CD14-positive monocyte (primary cell): Measurements from ENCODE around the gene TSPAN16. TPM values are rescaled to one million over a fixed set of nuclear protein-coding genes. Genes with fewer than 3 reads are reported as not detected.

Experiments
- DNase-seq, 3 donors: peaks; one replicate each; pipeline ENCODE4 v3.0.0-alpha.2; 2011 to 2022
- H2AFZ ChIP-seq: 2 replicates; pipeline ENCODE4 v1.6.0; 2012; ENCODE audit warnings: mild to moderate bottlenecking, low read depth, low read length, inconsistent platforms; ENCODE audit not compliant: insufficient read depth, poor library complexity, severe bottlenecking
- H3K27ac ChIP-seq, 2 donors: 1 replicate in 1 of 2; 2 replicates in 1 of 2; pipeline ENCODE4 v1.5.1; 2012 to 2013; ENCODE audit warnings: low read length in 2 of 2, control low read depth in 1 of 2, inconsistent platforms in 1 of 2, low read depth in 1 of 2, mild to moderate bottlenecking in 1 of 2
- H3K27me3 ChIP-seq, 2 donors: one replicate each; pipeline versions ENCODE4 v1.6.0 to v1.6.1; 2011 to 2013; ENCODE audit warnings: low read length in 2 of 2; ENCODE audit not compliant: control insufficient read depth in 2 of 2, insufficient read depth in 2 of 2
- H3K36me3 ChIP-seq, 2 donors: replicated peaks in 1 of 2; 1 replicate in 1 of 2; 2 replicates in 1 of 2; pipeline versions ENCODE4 v1.5.1 to v1.6.1; 2012 to 2013; ENCODE audit warnings: low read length in 2 of 2, control low read depth in 1 of 2, inconsistent platforms in 1 of 2, mild to moderate bottlenecking in 1 of 2; ENCODE audit not compliant: insufficient read depth in 2 of 2, control insufficient read depth in 1 of 2
- H3K4me1 ChIP-seq, 2 donors: 1 replicate in 1 of 2; 2 replicates in 1 of 2; pipeline versions ENCODE4 v1.5.1 to v1.6.1; 2012 to 2013; ENCODE audit warnings: low read length in 2 of 2, control low read depth in 1 of 2, inconsistent platforms in 1 of 2, mild to moderate bottlenecking in 1 of 2, moderate library complexity in 1 of 2; ENCODE audit not compliant: insufficient read depth in 2 of 2, control insufficient read depth in 1 of 2
- H3K4me2 ChIP-seq: replicated peaks from 2 replicates; pipeline ENCODE3; 2012; ENCODE audit warnings: low read length, moderate library complexity, mild to moderate bottlenecking; ENCODE audit not compliant: poor library complexity, severe bottlenecking; ENCODE audit errors: extremely low read depth
- H3K4me3 ChIP-seq, 3 experiments: fragments of 200-600 bp in 1 of 3; sonication (generic) in 1 of 3; replicated peaks in 1 of 3; 1 replicate in 2 of 3; 2 replicates in 1 of 3; pipeline ENCODE4 v1.5.1; 2011 to 2013; ENCODE audit warnings: low read length in 3 of 3, mild to moderate bottlenecking in 3 of 3, control low read depth in 2 of 3, low read depth in 2 of 3, inconsistent platforms in 1 of 3, moderate library complexity in 1 of 3
- H3K79me2 ChIP-seq: 2 replicates; pipeline ENCODE4 v1.6.0; 2012; ENCODE audit warnings: mild to moderate bottlenecking, control low read depth, inconsistent platforms, low read length, moderate library complexity; ENCODE audit not compliant: insufficient read depth
- H3K9ac ChIP-seq: 2 replicates; pipeline ENCODE4 v1.6.0; 2017; ENCODE audit warnings: low read length, mild to moderate bottlenecking; ENCODE audit not compliant: insufficient read depth, poor library complexity, severe bottlenecking
- H3K9me3 ChIP-seq, 2 donors: replicated peaks in 1 of 2; 1 replicate in 1 of 2; 2 replicates in 1 of 2; pipeline versions ENCODE4 v1.5.1 to v1.6.1; 2012 to 2013; ENCODE audit warnings: low read length in 2 of 2, control low read depth in 1 of 2; ENCODE audit not compliant: control insufficient read depth in 1 of 2, insufficient read depth in 1 of 2
- H4K20me1 ChIP-seq: 2 replicates; pipeline ENCODE4 v1.6.0; 2012; ENCODE audit warnings: mild to moderate bottlenecking, low read length, control low read depth, moderate library complexity; ENCODE audit not compliant: insufficient read depth
- H3K27ac Mint-ChIP-seq, 7 donors: one replicate each; pipeline ENCODE4 v1.8.0; 2020; ENCODE audit warnings: mild to moderate bottlenecking in 7 of 7, mixed read lengths in 7 of 7, moderate library complexity in 6 of 7, inconsistent platforms in 2 of 7
- H3K27me3 Mint-ChIP-seq, 3 donors: one replicate each; pipeline ENCODE4 v1.8.0; 2021 to 2022; ENCODE audit warnings: low read depth in 3 of 3, mild to moderate bottlenecking in 3 of 3, mixed read lengths in 3 of 3, moderate library complexity in 3 of 3, inconsistent platforms in 1 of 3
- H3K36me3 Mint-ChIP-seq, 2 donors: one replicate each; pipeline ENCODE4 v1.8.0; 2020; ENCODE audit warnings: mixed read lengths in 2 of 2, inconsistent platforms in 1 of 2, mild to moderate bottlenecking in 1 of 2
- H3K4me1 Mint-ChIP-seq: one replicate; pipeline ENCODE4 v1.8.0; 2020; ENCODE audit warnings: mild to moderate bottlenecking, mixed read lengths
- H3K4me3 Mint-ChIP-seq, 2 donors: one replicate each; pipeline ENCODE4 v1.8.0; 2020; ENCODE audit warnings: mild to moderate bottlenecking in 2 of 2, mixed read lengths in 2 of 2, moderate library complexity in 1 of 2
- H3K9me3 Mint-ChIP-seq, 7 donors: one replicate each; pipeline ENCODE4 v1.8.0; 2020 to 2022; ENCODE audit warnings: mixed read lengths in 7 of 7, mild to moderate bottlenecking in 6 of 7, moderate library complexity in 6 of 7, inconsistent platforms in 2 of 7
- CTCF ChIP-seq: fragments of 200-600 bp; IDR thresholded peaks from one replicate; pipeline ENCODE4 v1.8.0; 2022; ENCODE audit warnings: antibody characterized with exemption, mild to moderate bottlenecking
- WGBS: methylation state at CpG from one replicate; pipeline ENCODE4 v1.1.5; 2013; ENCODE audit warnings: missing lambda C conversion rate; ENCODE audit not compliant: insufficient coverage; 5-methylcytosine and 5-hydroxymethylcytosine counted together
- intact Hi-C, 2 donors: fragments of 100-400 bp; cut with micrococcal nuclease; formaldehyde crosslinking; loops; one replicate each; pipeline versions ENCODE4 v1.15.0 to v1.15.1; 2023
- polyA plus RNA-seq, 3 donors: library from polyadenylated mRNA; depleted of rRNA in 1 of 3; unstranded in 2 of 3; stranded (reverse) in 1 of 3; fragments of 300-500 nt in 2 of 3; fragments of >200 nt in 1 of 3; fragmentation: Illumina TruSeq in 2 of 3; gene quantifications; 1 replicate in 2 of 3; 2 replicates in 1 of 3; pipeline ENCODE4 v1.2.3, GENCODE V29; 2012 to 2021

Gene TSPAN16
- polyA plus RNA-seq, 3 donors: 0.08 to 0.31 TPM; not detected in 1

GRCh38 chr19:11293433-11294389, 2.2 kb upstream of the TSPAN16 start:
- Histone ChIP-seq H3K4me2 (peak overlapping the region; percentile 82), H3K9me3 (no peaks in the 10 kb centered on the region), H3K4me1 (peaks cover 75 to 78% of the 10 kb centered on the region in 2 donors), H4K20me1 (no peaks in the 10 kb centered on the region), H3K4me3 (peak overlapping the region in 2 of 3 experiments; percentile 19 to 69), H3K36me3 (no peaks in the 10 kb centered on the region), H2AFZ (peak overlapping the region; percentile 59), H3K79me2 (no peaks in the 10 kb centered on the region), H3K9ac (peak overlapping the region; percentile 36), H3K27ac (peak overlapping the region; percentile 58 to 78), H3K27me3 (no peaks in the 10 kb centered on the region)
- Mint-ChIP-seq H3K4me1 (peaks cover 72% of the 10 kb centered on the region), H3K27ac (peak overlapping the region; percentile 84 to 95 (median 93)), H3K36me3 (no peaks in the 10 kb centered on the region), H3K27me3 (peaks cover 0 to 5% (median 4%) of the 10 kb centered on the region in 3 donors), H3K4me3 (peak overlapping the region; percentile 67 to 82), H3K9me3 (peaks cover 0 to under 1% (median 0%) of the 10 kb centered on the region in 7 donors)
- WGBS: under 1% methylated on average over 36 of the region's 41 CpGs
- peak; percentile 96 to 98 (median 98) for DNase-seq
- TF ChIP-seq CTCF: peak; percentile 98
- intact Hi-C loops: loop anchor here (2.0 to 10.0 kb wide), 5 partner anchors 51 to 271 kb away; partner anchors contain the start of genes CCDC159 (in 1 of the 2), ELAVL3 (in 1 of the 2), EPOR (in 1 of the 2) and TMEM205 (in 1 of the 2)

GRCh38 chr19:11295180-11295579, 780 bp upstream of the TSPAN16 start:
- Histone ChIP-seq H3K27me3 (no peaks in the 10 kb centered on the region), H2AFZ (no peak overlapping the region), H4K20me1 (no peaks in the 10 kb centered on the region), H3K9ac (no peak overlapping the region), H3K4me1 (peaks cover 72 to 75% of the 10 kb centered on the region in 2 donors), H3K79me2 (no peaks in the 10 kb centered on the region), H3K4me3 (no peak overlapping the region), H3K9me3 (no peaks in the 10 kb centered on the region), H3K27ac (peak overlapping the region in 1 of 2 donors; percentile 81), H3K36me3 (no peaks in the 10 kb centered on the region), H3K4me2 (no peak overlapping the region)
- intact Hi-C loops: loop anchor here (2.0 to 10.0 kb wide), 4 partner anchors 37 to 270 kb away; partner anchors contain the start of gene RAB3D (in 1 of the 2)
- TF ChIP-seq CTCF: no peak
- H3K9me3 Mint-ChIP-seq: peaks cover 0 to 2% (median 0%) of the 10 kb centered on the region in 7 donors
- peaks cover 0 to 4% (median 2%) of the 10 kb centered on the region in 3 donors for H3K27me3 Mint-ChIP-seq
- peak overlapping the region in 6 of 7 donors; percentile 33 to 97 (median 94) for H3K27ac Mint-ChIP-seq
- H3K36me3 Mint-ChIP-seq: peaks cover under 1 to 3% of the 10 kb centered on the region in 2 donors
- WGBS: 69% methylated on average over 2 of the region's 4 CpGs
- no peak overlapping the region for H3K4me3 Mint-ChIP-seq
- peaks cover 67% of the 10 kb centered on the region for H3K4me1 Mint-ChIP-seq
- DNase-seq: peak in 1 of 3 donors; percentile 19
